Fibroblast of skin of back (primary cell): ENCODE results near the gene SLC2A4RG.
A peak's percentile ranks its signal among the peaks of the same experiment; 100 is the strongest.

Experiments
- DNase-seq: peaks from one replicate; pipeline ENCODE4 v3.0.0-alpha.2; 2013

The SLC2A4RG gene

DNA sequence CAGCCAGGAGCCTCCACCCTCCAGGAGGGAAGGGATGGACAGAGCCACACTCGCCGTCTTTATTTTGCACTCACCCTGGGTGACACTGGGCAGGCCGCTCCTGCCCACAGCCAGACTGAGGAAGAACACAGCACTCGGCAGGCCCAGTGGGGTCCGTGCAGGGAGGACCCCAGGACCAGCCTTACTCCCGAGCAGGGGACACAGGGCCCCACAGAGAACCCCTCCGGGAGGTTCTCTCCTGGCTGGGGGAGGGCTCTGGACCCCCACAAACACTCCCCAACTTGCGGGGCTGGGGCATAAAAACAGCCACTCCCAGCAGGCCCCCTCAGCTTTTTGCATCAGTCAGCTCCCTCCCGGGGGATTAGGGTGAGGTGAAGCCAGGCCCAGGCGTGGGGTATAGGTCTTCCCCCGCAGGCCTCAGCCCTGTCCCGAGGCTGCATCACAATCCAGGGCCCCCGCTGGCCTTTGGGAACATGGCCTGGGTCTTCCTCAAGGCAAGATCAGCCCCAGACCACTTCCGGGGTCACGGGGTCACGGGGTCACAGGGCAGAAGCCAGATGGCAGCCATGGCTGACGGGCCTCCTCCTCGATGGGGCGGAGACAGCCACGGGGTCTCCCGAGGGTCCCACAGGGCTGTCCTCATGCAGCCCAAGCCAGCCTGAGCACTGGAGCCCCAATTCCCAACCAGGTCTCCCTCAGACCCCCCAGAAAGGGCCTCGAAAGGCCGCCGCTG lies 39.9 kb upstream of the SLC2A4RG start:
- no peak for DNase-seq

DNA sequence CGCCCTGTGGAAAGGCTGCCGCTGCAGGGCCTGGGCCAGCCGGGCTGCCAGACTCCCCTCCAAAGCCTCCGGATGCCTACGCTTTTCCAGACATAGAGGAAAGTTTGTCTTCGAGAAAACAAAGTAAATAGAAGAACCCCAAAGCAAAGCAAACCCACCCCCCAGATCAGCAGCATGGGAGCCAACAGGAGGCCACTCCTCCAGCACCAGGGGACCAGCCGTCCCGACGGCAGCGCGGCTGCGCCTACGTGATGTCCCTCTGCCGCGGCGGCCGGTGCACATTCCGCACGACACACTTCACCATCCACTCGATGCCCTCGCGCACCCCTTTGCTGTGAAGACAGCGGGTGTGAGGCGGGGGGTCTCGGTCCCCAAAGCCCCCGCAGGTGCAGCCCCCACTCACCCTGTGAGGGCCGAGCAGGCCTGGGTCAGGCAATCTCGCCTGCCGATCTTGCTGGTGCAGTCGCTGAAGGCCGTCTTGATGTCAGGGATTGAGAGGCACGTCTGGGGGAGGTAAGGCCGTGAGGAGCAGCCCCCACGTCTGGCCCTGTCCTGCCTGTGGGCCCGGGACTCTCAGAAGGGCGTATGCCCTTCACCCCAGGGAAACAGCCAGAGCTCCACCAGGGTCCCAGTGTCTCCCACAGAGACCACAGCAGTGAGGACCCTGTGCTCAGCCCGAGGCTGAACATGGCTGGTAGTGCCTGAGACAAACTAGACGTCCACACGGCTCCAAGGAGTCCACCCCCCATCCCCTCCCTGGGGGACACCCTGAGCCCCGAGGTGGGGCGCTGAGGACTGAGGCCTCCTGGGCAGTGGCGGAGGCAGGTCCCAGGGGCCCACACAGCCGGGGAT lies 39.2 kb upstream of the SLC2A4RG start:
- DNase-seq = no peak

DNA sequence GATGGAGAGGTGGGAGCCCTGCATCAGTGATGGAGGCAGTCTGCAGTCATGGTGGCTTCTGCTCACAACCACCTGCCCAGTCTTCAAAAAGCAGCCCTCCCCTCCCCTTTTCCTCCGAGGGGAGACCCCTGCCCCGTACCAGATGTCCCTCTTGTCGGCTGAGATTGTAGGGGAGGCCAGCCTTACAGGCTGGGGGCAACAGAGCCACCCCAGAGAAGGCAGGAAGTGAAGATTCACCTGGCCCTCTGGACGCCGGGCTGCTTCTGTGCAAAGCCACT lies 38.6 kb upstream of the SLC2A4RG start:
- DNase-seq = no peak

DNA sequence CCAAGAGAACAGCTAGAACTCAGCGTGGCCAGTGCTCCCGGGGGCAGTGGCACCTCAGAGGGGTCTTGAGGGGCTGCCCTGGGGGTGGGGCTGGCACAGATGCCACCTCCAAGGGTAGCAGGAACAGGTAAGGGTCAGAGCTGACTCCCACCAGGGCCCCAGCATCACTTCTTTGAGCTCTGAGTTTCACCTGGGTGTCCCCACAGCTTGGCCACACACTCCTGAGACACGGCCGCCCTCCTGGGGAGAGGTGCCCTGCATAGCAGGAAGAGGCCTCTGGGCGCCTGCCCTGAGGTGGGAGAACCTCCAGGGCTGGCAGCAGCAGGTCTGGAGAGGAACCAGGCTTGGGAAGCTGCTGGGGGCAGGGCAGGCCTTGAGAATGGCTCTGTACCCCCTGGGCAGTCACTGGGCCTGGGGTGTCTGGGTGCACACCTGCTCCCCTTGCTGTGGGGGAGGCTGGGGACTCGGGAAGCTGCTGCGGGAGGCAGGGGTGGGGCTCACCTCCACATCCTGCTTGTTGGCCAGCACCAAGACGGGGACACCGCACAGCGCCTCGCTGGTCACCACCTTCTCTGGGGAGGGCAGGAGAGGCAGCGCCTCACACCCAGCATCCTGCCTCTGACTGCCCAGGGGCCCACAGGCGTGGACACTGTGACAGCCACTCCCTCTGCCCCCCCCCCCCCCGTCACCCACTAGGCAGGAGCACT lies 38.1 kb upstream of the SLC2A4RG start:
- DNase-seq = no peak

DNA sequence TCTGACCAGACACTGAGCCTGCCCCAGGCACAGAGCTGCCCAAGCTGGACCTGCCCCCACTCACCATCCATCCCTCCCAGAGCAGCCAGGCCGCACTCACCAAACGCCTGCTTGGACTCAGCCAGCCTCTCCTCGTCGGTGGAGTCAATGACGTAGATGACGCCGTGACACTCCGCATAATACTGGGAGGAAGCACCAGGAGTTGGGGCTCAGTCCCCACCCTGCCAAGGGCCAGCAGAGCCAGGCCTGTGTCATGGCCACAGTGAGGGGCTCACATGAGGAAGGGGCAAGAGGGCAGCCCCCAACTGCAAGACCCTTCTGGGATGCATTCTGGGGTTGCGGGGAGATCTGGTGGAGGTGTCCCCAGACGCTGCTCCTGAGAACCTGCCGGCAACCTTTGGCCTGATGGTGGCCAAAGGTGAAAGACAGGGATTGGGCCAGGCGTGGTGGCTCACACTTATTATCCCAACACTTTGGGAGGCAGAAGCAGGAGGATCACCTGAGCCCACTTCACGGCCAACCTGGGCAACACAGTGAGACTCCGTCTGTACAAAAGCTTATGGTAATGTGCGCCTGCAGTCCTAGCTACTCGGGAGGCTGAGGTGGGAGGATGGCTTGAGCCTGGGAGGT lies 37.4 kb upstream of the SLC2A4RG start:
- no peak for DNase-seq

DNA sequence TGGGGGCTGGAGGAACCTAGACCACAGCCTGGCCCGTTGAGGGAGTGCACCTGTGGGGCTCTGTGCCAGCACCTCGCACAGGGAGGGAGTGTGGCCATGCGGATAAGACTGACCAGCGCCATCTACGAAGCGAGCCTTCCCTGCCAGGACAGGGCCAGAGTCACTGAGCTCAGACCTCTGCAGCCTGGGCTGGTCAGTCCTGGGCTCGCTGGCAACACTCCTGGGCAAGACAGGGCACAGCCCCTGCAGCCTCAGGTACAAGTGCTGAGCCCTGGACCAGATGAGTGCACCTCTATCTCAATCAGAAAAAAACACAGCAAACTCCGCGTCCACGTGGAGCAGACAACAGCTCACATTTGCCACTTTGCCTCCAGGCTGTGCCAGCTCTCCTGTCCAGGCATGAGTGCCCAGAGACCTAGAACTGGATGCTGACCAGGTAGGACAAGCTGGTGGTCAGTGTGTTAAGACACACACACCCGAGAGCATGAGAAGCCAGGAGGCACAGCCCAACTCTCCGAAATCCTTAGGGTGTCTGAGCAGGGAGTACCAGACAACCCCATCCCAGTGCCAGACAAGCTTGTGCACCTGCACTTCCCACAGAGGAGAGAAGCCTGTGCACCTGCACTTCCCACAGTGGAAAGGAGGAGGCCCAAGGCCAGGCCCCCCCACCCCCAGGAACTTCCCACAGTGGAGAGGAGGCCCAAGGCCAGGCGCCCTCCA lies 36.7 kb upstream of the SLC2A4RG start:
- DNase-seq = no peak

DNA sequence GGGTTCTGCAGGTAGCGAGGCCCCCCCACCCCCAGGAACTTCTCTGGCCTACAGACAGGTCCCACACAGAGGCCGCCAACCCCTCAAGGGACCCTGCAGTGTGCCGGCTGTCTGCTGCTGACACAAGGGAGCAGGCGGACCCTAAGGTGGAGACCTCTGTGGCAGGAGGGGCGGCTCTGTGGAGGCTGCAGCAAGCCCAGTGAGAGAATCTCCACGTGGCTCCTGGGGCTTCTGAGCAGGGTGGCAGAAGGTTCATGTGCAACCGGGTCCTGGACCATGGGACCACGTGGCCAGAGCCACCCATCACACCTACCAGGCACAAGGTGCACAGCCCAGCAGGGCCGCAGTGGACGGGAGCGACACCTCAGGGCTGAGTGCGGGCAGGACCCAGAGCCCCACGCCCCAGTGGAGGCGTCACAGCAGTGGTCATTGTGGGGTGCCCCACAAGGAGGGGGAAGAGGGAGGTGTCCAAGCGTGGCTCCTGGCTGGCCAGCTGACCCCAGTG lies 36.1 kb upstream of the SLC2A4RG start:
- DNase-seq = no peak

DNA sequence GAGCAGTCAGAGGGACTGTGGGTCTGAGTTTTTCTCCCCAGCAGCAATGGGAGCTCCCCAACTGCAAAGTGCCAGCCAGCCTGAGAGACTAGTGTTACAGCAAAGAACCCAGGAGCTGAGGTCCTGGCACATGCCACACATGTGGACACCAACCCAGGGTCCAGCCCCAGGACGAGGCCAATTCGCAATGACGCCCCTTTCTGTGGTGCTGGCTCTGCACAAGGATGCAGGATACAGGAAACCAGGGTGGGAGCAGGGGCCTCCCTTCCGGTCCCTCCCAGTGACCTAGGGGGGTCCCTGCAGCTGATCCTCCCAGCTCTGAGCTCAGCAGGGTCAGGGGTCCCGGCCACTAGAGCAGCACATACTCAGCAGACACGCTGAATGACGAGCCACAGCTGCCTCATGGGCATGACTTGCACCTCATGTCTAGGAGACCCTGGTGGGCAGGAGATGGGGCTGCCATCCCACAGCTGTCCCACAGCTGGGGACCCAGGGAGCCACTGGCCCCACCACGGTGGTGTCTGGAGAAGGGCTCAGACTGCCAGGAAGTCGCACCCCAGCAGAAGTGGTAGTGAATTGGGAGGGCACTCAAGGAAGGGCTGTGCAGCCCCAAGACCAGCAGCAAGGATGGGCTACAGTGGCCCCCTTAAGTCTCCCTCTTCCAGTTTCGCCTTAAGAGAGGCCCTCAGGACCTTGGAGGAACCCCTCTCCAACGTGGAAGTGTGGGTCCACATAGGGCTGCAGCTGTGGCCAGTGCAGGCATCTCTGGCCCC lies 35.4 kb upstream of the SLC2A4RG start:
- no peak for DNase-seq

DNA sequence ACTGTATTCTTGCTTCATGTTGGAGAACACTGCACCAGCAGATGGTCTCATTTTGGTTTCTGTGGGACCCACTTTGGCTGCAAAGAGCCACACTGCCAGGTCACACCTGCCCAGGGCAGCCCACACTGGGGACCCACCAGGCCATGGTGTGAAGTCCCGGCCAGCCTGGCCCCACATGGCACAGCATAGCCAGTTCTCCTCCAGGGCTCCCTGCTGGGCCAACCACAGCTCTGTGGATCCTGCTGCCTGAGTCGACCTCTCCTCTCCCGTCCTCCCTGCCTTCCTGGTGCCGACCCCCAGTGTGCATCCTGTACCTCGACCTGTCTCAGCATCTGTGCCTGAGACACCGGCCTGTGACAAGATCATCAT lies 34.8 kb upstream of the SLC2A4RG start:
- DNase-seq = no peak

DNA sequence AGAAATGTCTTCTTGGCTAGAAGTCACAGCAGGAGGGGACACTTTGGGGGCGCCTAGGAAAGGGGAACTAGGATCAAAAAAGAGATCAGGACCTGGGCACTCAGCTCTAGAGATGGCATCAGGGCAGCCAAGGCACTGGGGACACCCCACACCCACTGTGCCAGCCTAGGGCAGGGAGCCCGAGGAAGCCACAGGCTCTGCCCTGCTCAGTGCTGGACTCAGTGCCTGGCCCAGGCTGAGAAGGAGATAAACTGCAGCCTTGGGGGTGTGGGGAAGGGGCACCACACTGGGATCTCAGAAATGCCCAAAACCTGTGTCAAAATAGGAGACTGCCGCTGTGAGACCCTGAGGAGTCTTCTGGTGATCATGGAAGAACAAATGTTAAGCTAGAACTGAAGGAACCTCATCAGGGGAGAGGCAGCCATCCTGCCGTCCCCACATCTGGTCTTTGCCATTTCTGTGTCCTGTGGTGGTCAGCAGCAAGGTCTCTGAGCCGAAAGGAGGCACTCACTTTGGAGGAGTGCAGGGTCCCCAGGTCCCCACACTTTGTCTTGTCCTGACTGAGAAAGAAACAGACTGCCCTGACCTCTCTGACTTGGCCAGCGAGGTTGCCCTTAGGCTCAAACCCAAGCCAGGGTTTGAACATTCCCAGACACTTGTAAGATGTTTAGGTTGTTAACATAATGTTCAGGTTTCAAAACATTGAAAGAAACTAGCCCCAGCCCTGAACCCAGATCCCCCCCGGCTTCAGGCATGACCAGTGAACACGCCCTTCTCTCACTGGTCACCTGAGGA lies 34.1 kb upstream of the SLC2A4RG start:
- DNase-seq = no peak

DNA sequence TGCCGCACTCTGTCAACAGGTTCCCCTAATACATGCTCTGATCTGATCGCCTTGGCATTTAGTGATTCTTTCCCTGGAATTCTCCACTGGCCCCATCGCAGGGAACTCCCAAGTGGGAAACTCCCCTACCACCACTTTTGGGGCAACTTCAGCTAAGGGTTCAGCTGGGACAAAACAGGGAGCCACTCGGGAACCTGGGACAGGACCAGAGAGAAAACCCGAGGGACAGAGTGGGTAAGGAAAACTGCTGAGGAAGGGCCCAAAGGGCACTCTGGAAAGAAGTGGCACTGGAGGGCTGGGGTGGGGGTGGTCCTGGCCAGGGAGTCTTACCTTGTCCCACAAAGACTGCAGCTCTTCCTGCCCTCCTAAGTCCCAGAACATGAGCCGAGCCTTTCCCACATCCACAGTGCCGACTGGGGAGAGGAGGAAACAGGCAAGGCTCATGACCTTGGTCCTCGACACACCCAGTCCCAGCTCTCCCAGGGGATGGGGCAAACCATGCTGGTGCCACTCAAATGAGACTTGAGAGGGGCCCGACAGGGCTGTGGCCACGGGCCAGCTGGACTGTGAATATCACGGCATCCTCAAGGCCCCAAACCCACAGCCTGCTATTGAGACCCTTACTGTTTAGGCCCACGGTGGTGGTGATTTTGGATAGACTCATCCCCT lies 33.4 kb upstream of the SLC2A4RG start:
- DNase-seq = no peak

DNA sequence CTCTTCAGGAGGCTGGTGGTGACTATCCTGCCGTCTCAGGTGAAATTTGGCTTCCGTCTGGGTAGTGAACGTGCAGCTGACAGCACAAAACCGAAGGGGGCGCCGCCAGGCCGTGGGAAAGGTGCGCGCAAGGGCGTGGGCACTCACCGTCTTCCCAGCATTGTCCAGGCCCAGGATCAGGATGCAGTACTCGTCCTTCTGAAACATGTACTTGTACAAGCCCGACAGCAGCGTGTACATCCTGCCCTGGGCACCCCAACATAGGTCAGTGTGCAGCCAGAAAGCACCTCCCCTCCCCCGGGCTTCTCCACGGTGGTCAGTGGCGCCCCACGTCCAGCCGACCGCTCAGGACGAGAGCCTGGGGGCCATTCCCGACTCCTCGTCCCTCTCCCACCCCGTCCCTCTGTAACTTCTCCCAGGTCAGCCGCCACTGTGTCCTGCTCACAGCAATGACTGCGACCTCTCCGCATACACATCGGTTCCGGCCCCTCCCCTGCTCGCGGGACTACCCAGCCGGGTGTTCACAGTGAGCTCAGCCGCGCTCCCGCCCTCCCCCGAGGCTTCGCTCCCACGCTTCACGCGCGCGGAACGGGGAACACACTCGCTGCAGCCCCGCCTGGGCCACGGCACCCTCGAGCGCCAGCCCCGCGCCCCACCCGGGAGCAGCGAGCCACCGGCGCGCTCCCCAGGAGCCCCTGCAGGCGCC lies 32.6 kb upstream of the SLC2A4RG start:
- DNase-seq = peak; percentile 33

DNA sequence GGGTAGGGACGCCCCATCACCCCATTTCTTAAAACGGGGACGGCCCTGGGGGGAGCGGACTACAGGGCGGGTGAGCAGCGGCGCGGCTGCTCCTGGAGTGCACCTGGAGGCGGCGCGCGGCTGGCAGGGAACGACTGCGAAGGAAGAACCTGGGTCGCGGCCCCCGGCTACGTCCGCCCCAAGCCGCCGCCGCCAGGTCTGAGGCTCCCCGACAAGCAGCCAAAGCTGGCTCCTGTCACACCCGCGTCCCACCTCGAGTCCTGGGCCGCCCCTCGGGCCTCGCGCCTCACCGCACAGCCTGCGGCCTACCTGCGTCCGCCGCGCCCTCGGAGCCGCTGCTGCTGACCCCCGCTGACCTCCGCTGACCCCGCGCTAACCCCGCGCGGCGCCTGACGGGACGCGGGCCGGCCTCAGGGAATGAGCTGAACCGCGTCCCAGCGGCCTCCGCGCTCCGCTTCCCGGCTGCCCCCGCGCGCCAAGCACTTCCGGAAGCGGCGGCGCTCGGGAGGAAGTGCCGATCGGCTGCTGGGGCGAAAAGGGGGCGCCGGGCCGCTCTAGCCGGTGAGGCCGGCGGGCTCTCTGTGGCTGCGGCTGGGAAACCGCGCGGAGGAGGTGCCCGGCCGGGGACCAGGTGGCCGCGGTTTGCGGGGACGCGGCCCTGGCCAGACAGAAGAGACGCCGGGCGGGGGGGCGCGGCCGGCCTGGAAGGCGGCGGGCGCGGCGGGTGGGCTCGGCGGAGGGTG lies 31.8 kb upstream of the SLC2A4RG start, which contains the start of the genes ARFRP1 and ZGPAT:
TSS of gene ARFRP1 (minus strand) at position 419 of the 743 bp plus-strand sequence. CDS start 885 bp downstream, outside the sequence.
TSS of gene ZGPAT (plus strand) at position 482 of the 743 bp plus-strand sequence. CDS start 542 bp downstream, outside the sequence.
- peak; percentile 83 for DNase-seq

DNA sequence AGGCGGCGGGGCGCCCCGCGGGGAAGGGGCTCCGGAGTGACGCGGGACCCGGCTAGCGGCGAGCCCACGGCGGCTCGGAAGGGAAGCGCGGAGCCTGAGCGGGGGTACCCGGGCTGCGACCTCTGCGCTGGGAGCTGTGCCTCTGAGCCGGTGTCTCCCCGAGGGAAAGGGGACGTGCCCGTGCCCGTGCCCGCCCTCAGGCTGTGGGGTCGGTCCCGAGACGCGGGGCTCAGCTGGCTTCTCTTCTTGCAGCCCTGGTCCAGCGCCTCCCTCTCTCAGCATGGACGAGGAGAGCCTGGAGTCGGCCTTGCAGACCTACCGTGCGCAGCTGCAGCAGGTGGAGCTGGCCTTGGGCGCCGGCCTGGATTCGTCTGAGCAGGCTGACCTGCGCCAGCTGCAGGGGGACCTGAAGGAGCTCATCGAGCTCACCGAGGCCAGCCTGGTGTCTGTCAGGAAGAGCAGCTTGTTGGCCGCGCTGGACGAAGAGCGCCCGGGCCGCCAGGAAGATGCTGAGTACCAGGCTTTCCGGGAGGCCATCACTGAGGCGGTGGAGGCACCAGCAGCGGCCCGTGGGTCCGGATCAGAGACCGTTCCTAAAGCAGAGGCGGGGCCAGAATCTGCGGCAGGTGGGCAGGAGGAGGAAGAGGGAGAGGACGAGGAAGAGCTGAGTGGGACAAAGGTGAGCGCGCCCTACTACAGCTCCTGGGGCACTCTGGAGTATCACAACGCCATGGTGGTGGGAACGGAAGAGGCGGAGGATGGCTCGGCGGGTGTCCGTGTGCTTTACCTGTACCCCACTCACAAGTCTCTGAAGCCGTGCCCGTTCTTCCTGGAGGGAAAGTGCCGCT lies 31.1 kb upstream of the SLC2A4RG start:
- no peak for DNase-seq

DNA sequence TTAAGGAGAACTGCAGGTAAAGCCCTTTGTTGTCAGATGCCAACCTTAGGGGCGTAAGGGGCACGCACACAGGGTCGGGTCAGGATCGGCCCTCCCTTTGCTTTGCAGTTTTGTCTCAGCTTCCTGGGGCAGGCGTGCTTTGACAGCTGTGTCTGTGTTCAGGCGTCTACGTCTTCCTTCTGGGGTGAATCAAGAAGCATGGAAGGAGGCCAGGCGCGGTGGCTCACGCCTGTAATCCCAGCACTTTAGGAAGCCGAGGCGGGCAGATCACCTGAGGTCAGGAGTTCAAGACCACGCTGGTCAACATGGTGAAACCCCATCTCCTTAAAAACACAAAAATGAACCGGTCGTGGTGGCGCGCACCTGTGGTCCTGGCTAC lies 30.4 kb upstream of the SLC2A4RG start:
- DNase-seq = no peak

DNA sequence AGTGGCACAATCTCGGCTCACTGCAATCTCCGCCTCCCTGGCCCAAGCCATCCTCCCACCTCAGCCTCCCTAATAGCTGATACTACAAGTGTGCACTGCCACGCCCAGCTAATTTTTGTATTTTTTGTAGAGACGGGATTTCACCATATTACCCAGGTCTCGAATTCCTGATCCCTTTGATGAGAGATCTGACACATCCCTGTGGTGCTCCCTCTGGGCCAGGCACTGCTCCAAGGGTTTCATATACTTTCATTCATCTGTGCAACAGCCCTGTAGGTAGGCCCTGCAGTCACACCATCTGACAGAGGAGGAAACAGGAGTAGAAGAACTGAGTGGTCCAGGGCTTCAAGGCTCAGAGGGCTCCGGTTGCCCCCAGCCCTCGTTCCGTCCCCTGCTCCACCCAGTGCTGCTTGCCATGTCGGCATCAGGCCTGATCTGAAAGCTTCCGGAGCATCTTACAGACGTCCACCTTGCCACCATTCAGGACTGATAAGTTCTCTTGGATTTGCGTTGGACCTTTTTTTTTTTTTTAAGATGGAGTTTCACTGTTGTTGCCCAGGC lies 28.4 kb upstream of the SLC2A4RG start:
- no peak for DNase-seq

DNA sequence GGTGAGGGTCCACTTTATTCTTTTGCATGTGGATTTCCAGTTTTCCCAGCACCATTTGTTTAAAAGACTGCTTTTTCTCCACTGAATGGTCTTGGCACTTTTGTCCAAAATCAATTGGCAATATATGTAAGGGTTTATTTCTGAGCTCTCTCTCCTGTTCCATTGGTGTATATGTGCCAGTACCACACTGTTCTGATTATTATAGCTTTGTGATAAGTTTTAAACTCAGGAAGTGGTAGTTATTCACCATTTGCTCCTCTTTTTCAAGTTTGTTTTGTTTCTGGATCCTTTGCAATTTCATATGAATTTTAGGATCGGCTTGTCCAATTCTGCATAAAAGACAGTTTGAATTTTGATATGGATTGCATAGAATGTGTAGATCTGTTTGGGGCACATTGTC lies 27.4 kb upstream of the SLC2A4RG start:
- no peak for DNase-seq
